Bladder microvascular endothelial cell (primary cell): Measurements from ENCODE around the gene USP53. TPM values are rescaled to one million over a fixed set of nuclear protein-coding genes. Genes with fewer than 3 reads are reported as not detected.

Experiments used
- total RNA-seq: library from RNA; depleted of rRNA; stranded (reverse); fragments of >200 nt; gene quantifications from 2 replicates; pipeline ENCODE4 v1.2.3, GENCODE V29; 2014

USP53 gene
- total RNA-seq = 14.7 and 25.0 TPM in 2 replicates

DNA sequence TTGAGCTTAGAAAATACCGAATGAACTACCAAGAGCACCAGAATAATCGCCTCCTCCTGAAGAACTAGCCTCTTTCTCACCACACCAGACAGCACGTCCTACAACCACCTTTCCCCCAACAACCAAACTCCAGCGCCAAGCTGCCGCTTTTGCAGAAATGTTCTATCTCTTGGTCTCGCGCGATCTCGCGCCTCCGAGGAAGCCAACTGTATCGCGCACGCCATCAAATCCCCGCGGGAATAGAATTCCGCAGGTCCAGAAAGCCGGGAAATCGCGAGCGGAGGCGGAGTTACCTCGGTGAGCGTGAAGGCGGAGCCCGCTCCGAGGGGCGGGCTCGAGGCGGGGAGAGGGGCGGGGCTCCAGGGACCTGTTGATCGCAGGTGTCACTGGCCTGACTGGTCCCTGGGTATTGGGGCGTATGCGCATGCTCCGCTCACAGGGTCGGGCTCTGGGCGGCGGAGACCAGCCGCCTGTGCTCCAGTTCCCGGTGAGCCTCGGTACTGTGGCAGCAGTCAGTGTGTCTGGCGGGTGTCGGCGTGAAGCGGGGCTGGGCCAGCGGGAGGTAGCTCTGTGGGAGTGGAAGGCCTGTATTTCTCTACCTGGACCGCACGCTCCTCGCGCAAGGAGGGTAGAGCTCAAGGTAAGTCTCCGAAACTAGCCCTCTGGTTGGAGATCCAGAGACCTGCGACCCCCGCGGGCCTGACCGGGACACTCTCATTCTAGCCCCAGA is at the start of gene USP53:
TSS of gene USP53 (plus strand) at position 480 of the 730 bp plus-strand sequence. CDS start 27,047 bp downstream, outside the sequence.

DNA sequence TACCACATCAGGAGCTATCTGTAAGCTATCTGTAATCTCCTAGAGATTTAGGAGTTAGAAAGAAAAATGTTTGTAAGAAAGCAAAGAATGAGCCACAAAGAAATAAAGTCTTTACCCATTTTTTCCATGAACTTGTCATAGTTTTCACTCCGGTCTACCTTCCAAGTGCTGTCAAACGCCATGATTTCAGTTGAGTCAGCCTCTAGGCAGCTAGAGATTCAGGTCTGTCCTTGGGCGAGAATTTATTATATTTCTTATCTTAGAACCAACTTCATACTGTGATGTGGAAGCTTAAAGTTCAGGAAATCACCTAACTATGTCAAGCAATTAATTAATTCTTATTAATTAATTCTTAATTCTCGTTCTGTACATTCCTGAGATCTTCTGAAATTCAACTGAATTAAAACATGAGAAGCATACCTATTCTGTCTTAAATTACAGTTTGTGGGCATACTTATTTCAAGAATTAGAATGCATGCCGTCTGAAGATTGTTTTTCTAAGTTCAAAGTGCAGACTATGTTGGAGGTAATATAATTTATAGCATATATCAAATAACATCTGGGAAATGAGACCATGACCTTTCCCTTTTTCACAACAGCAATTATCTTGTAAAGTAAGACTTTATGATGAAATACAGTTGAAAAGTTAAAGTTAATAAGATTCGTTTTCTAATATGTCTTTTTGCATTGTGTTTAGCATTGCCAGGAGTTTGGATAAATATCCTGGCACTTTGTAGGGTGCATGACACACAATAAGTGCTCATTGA is 109.6 kb downstream of the USP53 start, which contains the start of gene FABP2:
TSS of gene FABP2 (minus strand) at position 218 of the 767 bp plus-strand sequence. CDS start at position 182, 36 bp downstream.

Other genes starting within 250 kb of the USP53 start
- 0.16 TPM in 1 of 2 replicates, not detected in the other for gene MYOZ2, start 76.9 kb upstream of the USP53 start, total RNA-seq
- gene FABP2, start 109.4 kb downstream of the USP53 start, total RNA-seq = not detected in 2 replicates